Right ventricle myocardium inferior (tissue), 1 donor: ENCODE results near the gene RAC2. TPM values are rescaled to one million over a fixed set of nuclear protein-coding genes. Genes with fewer than 3 reads are reported as not detected.

Experiments used
- total RNA-seq: library from RNA; stranded (reverse); fragmentation: NEBNext Ultra II Directional; extraction: Animal tissue kit (Norgen Biotek cat#: 25700); gene quantifications from one replicate; pipeline ENCODE4 v1.2.1, GENCODE V29; 2021
- donor health status: DM: no; HTN: yes; CAD: no; lungs with severe emphysema.

Gene RAC2
- total RNA-seq, 1 donor from 2014 or later, result 6.9 TPM

Other genes starting within 250 kb of the RAC2 start
- gene TST, start 224.8 kb downstream of the RAC2 start, total RNA-seq, result 54.6 TPM
- gene MPST, start 224.5 kb downstream of the RAC2 start, total RNA-seq, result 58.4 TPM
- gene KCTD17, start 192.5 kb downstream of the RAC2 start, total RNA-seq, result 11.2 TPM
- gene TMPRSS6, start 134.6 kb downstream of the RAC2 start, total RNA-seq, result not detected
- gene IL2RB, start 94.4 kb downstream of the RAC2 start, total RNA-seq, result 1.3 TPM
- gene C1QTNF6, start 56.0 kb downstream of the RAC2 start, total RNA-seq, result 1.6 TPM
- not detected for gene SSTR3, start 31.8 kb downstream of the RAC2 start, total RNA-seq
- gene CYTH4, start 38.2 kb upstream of the RAC2 start, total RNA-seq, result 7.5 TPM
- 0.22 TPM for gene ELFN2, start 183.2 kb upstream of the RAC2 start, total RNA-seq
- gene MFNG, start 242.1 kb upstream of the RAC2 start, total RNA-seq, result 14.4 TPM